ENCODE data around the gene TMCO1.

DNA sequence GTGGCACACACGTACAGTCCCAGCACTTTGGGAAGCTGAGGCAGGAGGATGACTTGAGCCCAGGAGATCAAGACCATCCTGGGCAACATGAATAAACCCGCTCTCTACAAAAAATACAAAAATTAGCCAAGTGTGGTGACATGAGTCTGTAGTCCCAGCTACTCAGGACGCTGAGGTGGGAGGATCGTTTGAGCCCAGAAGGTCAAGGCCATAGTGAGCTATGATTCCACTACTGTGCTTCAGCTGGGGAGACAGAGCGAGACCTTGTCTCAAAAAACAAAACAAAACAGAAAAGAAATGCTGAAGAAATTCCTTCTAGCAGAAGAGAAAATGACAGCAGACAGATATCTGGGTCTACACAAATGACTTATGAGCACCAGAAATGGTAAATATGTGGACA lies 80.6 kb downstream of the TMCO1 start:
- TF ChIP-seq, protein P1, sequence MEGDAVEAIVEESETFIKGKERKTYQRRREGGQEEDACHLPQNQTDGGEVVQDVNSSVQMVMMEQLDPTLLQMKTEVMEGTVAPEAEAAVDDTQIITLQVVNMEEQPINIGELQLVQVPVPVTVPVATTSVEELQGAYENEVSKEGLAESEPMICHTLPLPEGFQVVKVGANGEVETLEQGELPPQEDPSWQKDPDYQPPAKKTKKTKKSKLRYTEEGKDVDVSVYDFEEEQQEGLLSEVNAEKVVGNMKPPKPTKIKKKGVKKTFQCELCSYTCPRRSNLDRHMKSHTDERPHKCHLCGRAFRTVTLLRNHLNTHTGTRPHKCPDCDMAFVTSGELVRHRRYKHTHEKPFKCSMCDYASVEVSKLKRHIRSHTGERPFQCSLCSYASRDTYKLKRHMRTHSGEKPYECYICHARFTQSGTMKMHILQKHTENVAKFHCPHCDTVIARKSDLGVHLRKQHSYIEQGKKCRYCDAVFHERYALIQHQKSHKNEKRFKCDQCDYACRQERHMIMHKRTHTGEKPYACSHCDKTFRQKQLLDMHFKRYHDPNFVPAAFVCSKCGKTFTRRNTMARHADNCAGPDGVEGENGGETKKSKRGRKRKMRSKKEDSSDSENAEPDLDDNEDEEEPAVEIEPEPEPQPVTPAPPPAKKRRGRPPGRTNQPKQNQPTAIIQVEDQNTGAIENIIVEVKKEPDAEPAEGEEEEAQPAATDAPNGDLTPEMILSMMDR (conservative IDR thresholded peaks at IDR 0.05; ENCODE audit: low read depth, low read length) = no peak
- TF ChIP-seq EZH2 (IDR thresholded peaks at IDR 0.05; ENCODE audit: borderline replicate concordance, low read depth, low read length, poor library complexity, severe bottlenecking) = no peak

All from A673 (cell line).